Measurements from ENCODE around the gene ZFP36.
A peak's percentile ranks its signal among the peaks of the same experiment; 100 is the strongest.
"Not testable (repeated sequence)": the region's sequence is repeated elsewhere in the genome, so short reads cannot be mapped to it uniquely, and the experiment has no call there.

Gene ZFP36

GRCh38 chr19:39406656-39407409, at the start of gene ZFP36:
ZFP36 (plus strand) TSS chr19:39406847; CDS start chr19:39406905, 58 bp downstream.
- DNase-seq, result peak; percentile 92

- no peak for DNase-seq
Observed at GRCh38 chr19:39359026-39359425, 47.6 kb upstream of the ZFP36 start.

GRCh38 chr19:39360599-39360998, 46.0 kb upstream of the ZFP36 start:
- DNase-seq, result no peak

- DNase-seq, result no peak
Observed at GRCh38 chr19:39362682-39363657, 43.7 kb upstream of the ZFP36 start.

- no peak for DNase-seq
Observed at GRCh38 chr19:39363901-39364457, 42.7 kb upstream of the ZFP36 start.

GRCh38 chr19:39365531-39365930, 41.1 kb upstream of the ZFP36 start:
- no peak for DNase-seq

- DNase-seq, result no peak
Observed at GRCh38 chr19:39369200-39369599, 37.4 kb upstream of the ZFP36 start.

GRCh38 chr19:39370735-39371134, 35.9 kb upstream of the ZFP36 start:
- DNase-seq, result no peak

- no peak for DNase-seq
Observed at GRCh38 chr19:39372047-39372802, 34.4 kb upstream of the ZFP36 start.

- no peak for DNase-seq
Observed at GRCh38 chr19:39372941-39373340, 33.7 kb upstream of the ZFP36 start.

- DNase-seq, result no peak
Observed at GRCh38 chr19:39375929-39376328, 30.7 kb upstream of the ZFP36 start.

- no peak for DNase-seq
Observed at GRCh38 chr19:39377373-39378362, 29.0 kb upstream of the ZFP36 start.

GRCh38 chr19:39379366-39379765, 27.3 kb upstream of the ZFP36 start:
- DNase-seq, result not testable (repeated sequence)

GRCh38 chr19:39379865-39380396, 26.7 kb upstream of the ZFP36 start:
- no peak for DNase-seq

- no peak for DNase-seq
Observed at GRCh38 chr19:39380521-39381502, 25.8 kb upstream of the ZFP36 start.

- DNase-seq, result no peak
Observed at GRCh38 chr19:39381910-39382611, 24.6 kb upstream of the ZFP36 start.

- DNase-seq, result no peak
Observed at GRCh38 chr19:39382991-39383828, 23.4 kb upstream of the ZFP36 start.
